Cardiac fibroblast (primary cell): ENCODE measurements around the gene UTS2B.

Experiments used
- DNase-seq, 2 donors: peaks; one replicate each; pipeline versions ENCODE4 v3.0.0 to v3.0.0-alpha.2; 2010; ENCODE audit warnings: low read depth in 2 of 2
- H3K4me3 ChIP-seq, 2 donors: replicated peaks in 1 of 2; 1 replicate in 1 of 2; 2 replicates in 1 of 2; pipeline ENCODE4 v1.5.1; 2011; ENCODE audit warnings: low read depth in 2 of 2, low read length in 2 of 2, mild to moderate bottlenecking in 2 of 2, moderate library complexity in 1 of 2
- TF ChIP-seq, protein P1 (sequence below): IDR thresholded peaks from one replicate; pipeline ENCODE4 v1.5.1; 2011; ENCODE audit warnings: low read depth, mild to moderate bottlenecking, low read length, inconsistent platforms

Gene UTS2B

DNA sequence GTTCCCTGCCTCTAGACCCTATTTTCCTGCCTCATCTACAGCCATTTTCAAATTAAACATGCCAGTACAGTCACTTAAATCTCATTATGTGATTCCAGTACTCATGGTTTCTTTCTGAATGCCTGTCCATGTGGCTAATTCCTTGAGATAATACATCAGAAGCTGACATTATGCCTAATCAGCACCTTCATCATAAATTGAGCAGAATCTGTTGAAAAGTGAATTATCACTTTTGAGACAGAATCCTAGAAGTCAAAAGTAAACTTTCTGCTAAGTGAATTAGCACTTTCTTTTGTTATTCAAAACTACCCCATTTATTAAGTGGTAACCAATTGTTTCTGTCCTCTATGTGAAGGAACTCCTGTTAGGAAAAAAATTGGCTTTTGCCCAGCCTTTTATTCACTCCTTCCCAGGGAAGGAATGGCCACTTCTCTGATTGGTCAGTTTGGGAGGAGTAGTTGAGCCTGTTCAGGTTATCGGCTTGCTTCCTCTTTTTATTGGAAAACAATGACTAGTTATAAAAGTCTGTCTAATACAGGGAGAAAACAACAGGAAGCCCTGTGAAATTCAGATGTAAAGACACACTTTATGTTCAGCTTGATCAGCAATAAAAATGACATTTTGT, 90.8 kb downstream of the UTS2B start:
- no peak overlapping the region for H3K4me3 ChIP-seq
- peak in 1 of 2 donors; percentile 50 for DNase-seq
- TF ChIP-seq, protein P1, sequence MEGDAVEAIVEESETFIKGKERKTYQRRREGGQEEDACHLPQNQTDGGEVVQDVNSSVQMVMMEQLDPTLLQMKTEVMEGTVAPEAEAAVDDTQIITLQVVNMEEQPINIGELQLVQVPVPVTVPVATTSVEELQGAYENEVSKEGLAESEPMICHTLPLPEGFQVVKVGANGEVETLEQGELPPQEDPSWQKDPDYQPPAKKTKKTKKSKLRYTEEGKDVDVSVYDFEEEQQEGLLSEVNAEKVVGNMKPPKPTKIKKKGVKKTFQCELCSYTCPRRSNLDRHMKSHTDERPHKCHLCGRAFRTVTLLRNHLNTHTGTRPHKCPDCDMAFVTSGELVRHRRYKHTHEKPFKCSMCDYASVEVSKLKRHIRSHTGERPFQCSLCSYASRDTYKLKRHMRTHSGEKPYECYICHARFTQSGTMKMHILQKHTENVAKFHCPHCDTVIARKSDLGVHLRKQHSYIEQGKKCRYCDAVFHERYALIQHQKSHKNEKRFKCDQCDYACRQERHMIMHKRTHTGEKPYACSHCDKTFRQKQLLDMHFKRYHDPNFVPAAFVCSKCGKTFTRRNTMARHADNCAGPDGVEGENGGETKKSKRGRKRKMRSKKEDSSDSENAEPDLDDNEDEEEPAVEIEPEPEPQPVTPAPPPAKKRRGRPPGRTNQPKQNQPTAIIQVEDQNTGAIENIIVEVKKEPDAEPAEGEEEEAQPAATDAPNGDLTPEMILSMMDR, result no peak

DNA sequence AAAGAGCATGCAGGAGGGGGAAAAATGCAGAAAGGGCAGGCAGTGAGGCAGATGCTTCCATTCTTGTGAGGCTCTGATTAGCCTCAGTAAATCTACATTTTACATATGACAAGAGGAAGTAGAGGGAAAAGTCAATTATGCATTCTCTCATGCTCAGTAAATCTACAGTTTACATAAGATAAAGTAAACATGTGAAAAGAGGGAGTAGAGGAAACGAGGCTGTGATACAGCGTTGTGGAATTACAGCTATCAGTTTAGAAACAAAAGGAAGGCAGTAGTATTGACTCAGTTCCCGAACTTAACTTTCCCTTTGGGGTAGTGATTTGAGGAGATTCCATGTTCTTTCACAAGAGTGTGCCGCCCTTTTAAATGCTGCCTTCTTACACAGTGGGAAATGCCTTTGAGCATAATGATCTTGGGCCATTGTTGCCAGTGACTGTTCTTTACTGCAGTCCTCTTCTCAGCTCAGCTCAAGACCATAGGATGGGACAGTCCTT, 92.0 kb downstream of the UTS2B start:
- TF ChIP-seq, protein P1, result no peak
- DNase-seq, result peak; percentile 78 to 82
- H3K4me3 ChIP-seq, result no peak overlapping the region

DNA sequence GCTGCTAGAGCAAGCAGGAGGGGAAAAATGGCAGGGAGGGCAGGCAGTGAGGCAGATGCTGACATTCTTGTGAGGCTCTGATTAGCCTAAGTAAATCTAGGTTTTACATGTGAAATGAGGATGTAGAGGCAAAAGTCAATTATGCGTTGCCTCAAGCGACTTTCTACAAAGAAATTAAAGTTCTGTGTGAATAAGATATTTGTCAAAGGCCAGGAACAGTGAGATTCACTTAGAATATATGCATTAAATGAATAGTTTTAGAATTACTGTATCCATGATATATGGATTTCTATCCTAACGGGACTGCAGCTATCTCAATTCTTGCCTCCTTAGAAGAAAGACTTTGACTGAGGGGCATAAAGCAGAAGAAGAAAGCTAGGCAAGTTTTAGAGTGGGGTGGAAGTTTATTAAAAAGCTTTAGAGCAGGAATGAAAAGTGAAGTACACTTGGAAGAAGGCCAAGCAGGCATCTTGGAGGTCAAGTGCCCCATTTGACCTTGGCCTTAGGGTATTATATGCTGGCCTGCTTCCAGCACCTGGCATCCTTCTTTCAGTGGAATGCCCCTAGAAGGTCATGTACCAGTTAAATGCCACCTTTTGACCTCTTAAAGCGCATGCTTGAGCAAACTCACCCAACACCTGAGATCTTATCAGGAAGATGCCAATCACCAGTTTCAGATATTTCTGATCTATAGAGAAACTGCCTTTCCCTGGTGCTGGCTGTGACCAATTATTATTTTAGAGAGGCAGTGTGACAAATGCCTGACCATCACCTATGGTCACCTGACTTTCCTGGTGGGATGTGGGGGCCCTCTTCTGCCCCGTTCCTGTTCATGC, 93.1 kb downstream of the UTS2B start:
- TF ChIP-seq, protein P1, result no peak
- no peak overlapping the region for H3K4me3 ChIP-seq
- no peak for DNase-seq

DNA sequence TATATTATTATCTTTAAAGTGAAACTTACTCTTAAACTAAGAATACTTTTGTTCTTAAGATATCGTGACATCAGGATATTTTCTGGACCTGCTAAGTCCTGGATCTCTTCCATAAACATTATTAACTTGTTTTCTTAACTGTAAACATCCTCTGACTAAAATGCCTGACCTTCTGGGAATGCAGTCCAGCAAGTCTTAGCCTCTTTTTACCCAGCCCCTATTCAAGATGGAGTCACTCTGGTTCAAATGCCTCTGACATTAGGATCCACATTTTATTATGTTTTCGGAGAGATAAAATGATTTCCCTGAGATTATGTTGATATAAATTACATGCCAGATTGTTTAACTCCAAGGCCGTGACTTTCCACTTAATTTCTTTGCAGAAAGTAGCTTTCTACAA, 93.7 kb downstream of the UTS2B start:
- TF ChIP-seq, protein P1, result no peak
- peak; percentile 31 to 79 for DNase-seq
- no peak overlapping the region for H3K4me3 ChIP-seq

DNA sequence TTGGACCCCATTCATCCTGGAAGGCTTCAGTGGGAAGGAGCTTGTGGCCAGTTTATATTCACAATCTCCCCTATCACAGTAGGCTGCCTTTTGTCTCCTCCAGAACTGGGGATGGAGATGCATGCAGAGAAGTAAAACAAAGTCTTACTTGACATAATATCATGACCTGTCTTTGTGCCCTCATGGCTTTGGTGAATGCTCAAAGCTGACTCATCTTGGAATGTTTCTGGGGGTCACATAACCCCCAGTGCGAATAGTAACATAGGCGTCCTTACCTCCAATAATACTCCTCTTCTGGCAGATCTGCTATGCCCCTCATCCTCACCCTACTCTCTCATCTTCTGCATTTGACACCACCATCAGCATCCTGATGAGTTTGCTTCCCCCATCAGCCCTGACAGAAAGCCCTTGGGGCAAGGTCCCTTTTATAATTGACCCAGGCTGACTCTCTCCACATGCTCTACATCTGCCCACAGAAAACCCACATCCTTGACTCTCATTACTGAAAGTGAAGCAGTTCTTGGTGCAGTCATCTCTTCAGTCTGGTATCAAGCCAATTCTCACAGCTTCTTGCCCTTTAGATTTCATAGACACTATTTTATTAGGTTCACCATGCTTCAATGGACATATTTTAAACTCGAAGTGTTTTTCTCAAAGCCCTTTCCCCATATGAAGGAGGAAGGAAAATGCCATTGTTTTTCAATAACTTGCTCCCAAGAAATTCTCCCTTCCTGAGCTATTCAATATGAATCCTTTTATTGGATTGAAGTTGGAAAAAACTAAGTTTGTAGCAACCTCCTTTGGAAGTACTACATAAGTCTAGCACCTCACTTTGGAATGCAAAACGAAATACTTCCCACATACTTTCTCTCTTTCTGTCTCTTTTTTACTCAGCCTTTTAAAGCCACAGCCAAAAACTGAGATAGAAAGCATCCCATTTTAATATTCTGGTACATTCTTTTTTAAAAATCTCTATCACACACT, 94.7 kb downstream of the UTS2B start:
- TF ChIP-seq, protein P1, result no peak
- no peak overlapping the region for H3K4me3 ChIP-seq
- peak; percentile 55 to 68 for DNase-seq

DNA sequence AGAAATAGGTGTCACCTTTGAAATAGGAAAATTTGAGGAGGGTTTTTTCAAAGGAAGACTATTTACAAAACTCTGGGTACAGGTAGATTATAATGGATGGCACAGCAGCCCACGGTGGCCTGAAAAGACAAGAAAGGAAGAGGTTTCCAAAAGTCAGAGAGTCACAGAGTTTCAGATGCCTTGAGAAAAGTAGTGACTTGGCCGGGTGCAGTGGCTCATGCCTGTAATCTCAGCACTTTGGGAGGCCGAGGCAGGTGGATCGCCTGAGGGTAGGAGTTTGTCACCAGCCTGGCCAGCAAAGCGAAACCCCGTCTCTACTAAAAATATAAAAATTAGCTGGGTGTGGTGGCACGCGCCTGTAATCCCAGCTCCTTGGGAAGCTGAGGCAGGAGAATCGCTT, 96.1 kb downstream of the UTS2B start:
- H3K4me3 ChIP-seq, result no peak overlapping the region
- no peak for DNase-seq
- TF ChIP-seq, protein P1, result no peak
